Activated CD4-positive, alpha-beta T cell treated with anti-CD3 and anti-CD28 coated beads, Interleukin-2, amount 50 U/mL, for 16 hours (primary cell): ENCODE results near the gene CALCOCO1.
"Not testable (repeated sequence)": the region's sequence is repeated elsewhere in the genome, so short reads cannot be mapped to it uniquely, and the experiment has no call there.

Experiments used
- DNase-seq: peaks from one replicate; pipeline ENCODE4 v3.0.0-alpha.2; 2020

Gene CALCOCO1

DNA sequence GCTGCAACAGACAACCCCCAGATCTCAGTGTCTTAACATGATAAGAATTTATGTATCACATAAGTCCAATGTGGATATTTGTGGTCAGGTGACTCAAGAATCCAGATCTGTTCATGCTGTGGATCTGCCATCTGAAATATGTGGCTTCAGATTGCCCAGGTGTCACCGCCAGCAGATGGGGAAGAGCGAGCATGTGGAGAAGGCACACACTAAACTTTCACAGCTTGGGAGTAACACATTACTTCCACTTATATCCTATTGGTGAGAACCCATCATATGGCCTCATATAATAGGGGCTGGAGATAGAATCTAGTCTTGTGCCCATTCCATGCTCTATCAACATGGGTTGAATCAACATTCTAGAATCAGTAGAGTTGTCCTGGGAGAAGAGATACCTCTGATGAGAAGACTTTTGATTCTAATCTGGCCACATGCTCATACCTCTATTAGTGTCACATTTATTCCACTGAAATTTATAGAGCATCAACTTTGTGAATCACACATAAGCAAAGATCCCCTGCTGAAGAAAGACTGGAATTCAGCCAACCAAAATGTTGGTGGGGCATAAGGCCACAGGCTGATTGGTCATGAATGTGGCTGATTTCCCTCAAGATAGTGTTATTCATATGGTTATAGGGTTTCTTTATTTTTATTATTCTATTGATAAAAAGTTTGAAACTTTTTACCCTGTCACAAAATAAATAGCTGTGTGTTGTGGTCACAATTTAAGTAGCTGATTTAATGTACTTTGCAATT lies 6.0 kb upstream of the CALCOCO1 start:
- DNase-seq, result no peak

DNA sequence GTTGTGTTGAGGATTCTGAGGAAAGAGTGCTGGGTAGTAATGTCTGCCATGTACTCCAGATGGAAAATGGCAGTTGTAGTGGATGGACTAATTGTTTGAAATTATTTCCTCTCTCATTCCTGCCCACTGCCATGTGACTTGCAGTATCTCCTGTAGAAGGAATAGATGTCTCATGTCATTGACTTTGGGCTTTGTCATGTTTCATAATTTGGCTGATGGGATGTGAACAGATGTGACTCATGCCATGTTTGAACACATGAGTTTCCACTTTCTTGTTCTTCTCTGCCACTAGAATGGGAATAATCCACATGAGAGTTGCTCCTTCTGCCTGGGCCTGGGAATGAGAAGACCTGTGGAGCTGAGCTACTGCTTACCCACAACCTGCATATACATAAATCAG lies 2.4 kb upstream of the CALCOCO1 start:
- DNase-seq, result no peak

DNA sequence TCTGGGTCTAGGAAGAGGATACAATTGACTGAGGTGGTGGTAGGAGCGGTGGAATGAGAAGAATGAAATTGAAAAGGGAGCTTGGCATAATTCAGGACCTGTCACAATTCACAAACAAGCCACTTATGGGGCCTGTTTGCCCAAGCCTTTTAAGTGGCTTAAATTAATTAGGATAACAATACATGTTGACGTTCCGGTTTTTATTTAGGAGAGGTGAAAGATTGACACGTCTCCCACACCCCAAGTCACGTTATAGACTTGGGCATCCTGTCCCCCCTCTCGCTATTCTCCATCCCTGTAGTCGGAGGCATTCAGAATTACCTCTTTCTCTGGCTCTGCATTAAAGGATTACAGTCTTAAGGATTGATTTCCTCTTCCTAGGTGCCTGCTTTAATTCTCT lies 954 bp upstream of the CALCOCO1 start:
- no peak for DNase-seq

DNA sequence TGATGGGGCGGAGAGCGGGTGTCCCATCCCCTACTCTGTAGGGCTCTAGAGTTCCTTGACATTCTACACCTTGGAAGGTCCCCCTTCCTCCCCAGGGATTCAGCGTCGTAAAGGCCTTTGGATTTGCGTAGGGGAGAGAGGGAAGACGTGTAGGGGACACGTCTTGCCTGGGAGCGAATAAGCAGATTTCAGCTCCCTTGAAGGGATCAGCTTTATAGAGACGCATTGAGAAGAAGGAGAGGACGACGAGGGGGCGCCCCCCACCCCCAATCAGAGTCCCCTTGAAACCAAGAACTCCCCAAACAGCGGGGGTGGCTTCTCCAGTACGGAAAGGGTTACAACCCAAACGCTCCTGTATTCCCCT lies 324 bp downstream of the CALCOCO1 start:
- DNase-seq, result no peak

DNA sequence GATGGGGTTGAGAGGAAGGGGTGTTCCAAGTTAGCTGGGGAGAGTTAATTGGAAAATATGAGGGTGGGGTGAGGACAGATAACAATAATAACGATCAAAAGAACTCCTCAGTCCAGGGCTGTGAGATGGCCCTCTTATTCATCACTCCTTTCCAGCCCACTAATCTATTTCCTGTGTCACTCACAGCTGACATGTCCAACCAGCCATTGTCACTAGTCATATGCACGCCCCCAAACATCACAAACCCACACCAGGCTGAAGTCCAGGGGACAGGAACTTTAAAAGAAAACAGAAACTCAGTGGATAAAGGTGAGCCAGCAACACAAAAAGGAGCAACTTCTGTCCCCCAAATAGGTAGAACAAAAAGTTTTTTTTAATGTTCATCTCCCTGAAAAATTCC lies 911 bp downstream of the CALCOCO1 start:
- DNase-seq, result no peak

DNA sequence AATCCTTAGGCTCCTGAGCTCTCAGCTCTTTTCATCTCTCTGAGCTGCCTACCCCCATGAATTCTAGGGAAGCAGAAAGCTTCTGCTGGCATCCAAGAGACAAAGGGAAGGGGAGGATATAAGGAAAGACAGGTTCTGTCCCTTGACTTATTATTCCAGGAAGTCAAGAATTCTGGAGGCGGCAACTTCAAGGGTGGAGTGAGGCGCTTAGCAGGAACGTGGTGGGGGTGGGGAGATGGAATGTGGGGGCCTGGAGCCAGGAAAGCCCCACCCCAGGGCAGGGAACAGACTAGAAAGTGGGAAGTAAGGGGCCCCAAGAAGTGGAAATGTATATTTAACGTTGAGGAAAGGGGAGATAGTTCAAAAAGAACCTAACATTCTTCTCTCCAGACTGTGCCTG lies 1.4 kb downstream of the CALCOCO1 start:
- no peak for DNase-seq

DNA sequence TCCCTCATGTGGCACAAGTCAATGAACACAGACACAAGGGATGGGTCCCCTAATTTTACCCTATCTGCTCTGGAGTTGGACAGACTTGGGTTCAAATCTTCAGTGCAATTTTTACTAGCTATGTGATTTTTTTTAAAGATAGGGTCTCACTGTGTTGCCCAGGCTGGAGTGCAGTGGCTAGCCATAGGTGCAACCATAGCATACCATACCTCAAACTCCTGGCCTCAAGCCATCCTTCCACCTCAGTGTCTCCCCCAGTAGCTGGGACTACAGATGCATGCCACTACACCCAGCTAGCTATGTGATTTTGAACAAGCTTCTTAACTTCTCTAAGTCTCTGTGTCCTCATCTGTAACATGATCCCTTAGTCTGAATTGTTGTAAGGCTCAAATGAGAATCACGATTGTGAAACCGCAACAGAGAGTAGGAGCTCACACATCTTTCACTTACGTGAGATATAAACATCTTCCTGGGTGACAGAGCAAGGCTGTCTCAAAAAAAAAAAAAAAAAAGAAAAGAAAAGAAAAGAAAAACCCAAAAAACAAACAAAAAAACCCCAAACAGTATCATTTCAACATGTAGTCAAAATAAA lies 4.7 kb downstream of the CALCOCO1 start:
- DNase-seq, result peak; percentile 5

DNA sequence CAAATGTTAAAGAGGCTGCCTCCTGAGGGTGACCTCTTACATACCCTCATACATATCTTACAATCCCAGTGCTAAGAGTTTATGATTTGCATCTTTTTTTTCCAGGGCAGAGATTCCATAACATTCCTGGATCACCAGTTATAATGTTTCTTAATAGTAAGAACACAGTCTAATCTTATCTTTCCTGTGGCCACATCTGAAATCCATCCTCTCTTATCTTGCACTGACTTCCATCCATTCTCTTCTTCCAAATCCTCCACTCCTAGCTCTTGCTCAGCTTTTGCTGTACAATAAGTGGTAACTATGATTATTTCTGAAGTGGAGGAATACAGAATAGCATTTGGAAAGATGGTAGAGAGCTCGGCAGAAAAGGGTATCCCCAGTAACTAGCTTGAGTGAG lies 6.3 kb downstream of the CALCOCO1 start:
- DNase-seq, result no peak

DNA sequence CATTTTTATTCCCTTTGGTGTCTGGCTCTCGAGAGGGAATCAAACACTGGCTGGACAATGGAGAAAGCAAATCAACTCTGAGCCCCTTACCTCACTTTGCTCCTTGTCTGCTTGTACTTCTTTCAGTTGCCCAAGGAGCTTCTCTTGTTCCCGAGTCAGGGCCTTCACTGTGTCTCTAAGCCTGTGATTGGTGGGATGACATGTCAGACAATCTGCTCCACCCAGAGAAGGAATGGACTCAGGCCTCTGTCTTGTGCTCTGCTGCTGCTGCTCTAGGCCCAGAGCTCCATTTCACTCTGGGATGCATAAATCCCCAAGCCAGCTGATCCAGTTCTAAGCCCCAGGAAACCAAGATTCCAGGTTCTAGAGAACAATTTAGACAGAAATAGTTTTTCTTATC lies 7.6 kb downstream of the CALCOCO1 start:
- no peak for DNase-seq

DNA sequence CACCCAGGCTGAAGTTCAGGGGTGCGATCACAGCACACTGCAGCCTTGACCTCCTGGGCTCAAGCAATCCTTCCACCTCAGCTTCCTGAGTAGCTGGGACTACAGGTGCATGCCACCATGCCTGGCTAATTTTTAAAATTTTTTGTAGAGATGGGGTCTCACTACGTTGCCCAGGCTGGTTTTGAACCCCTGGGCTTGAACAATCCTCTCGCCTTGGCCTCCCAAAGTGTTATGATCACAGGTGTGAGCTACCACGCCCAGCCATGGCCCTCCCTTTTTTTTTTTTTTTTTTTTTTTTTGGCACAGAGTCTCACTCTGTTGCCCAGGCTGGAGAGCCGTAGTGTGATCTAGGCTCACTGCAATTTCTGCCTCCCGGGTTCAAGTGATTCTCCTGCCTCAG lies 8.7 kb downstream of the CALCOCO1 start:
- not testable (repeated sequence) for DNase-seq

DNA sequence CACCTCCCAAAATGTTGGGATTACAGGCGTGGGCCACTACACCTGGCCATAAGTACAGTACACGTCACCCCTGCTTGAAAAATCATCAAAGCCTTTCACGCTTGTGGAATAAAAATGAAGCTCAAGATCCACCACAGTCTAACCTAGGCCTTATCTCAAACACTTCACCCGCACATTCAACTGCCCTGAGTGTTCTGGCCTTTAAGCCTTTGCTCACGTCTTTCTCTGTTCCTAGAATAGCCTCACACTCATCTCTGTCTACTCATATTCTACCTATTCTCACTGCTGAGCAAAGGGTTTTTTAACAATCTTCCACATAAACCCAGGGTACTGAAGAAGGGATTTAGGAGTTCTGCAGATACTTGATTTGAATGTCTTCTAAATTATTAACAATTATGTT lies 9.9 kb downstream of the CALCOCO1 start:
- no peak for DNase-seq

DNA sequence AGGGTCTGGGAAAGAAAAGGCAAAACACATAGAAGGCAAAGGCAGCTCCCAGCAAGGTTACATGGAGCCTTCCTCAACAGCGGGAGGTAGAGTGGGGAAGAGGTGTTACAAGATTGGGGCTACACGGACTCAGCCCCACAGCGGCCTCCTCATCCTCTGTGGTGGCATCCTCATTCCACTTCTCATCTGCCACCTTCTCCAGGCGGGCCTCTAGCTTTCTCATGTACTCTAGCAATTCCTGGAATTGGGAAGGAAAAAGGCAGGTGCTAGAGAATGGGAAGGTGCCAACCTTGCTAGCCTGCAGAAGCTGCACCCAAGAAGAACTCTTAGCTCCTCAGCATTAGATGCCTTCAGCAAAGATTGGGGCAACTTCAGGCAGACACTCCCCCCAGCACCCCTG lies 13.2 kb downstream of the CALCOCO1 start:
- DNase-seq, result no peak

DNA sequence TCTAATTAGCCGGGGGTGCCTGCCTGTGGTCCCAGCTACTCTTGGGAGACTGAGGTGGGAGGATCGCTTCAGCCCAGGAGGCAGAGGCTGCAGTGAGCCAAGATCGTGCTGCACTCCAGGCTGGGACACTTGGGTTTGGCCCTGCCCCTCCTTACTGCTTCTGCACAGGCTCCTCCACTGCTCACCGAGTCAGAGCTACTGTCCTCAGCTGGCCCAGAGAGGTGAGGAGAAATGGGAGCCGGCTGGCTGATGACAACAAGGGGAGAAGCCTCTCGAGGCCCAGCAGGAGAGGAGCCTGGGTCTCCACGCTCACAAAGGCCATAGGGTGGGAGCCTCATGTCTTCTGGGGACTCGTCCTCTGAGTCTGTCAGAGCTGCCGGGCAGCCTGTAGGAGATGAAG lies 13.7 kb downstream of the CALCOCO1 start:
- no peak for DNase-seq

DNA sequence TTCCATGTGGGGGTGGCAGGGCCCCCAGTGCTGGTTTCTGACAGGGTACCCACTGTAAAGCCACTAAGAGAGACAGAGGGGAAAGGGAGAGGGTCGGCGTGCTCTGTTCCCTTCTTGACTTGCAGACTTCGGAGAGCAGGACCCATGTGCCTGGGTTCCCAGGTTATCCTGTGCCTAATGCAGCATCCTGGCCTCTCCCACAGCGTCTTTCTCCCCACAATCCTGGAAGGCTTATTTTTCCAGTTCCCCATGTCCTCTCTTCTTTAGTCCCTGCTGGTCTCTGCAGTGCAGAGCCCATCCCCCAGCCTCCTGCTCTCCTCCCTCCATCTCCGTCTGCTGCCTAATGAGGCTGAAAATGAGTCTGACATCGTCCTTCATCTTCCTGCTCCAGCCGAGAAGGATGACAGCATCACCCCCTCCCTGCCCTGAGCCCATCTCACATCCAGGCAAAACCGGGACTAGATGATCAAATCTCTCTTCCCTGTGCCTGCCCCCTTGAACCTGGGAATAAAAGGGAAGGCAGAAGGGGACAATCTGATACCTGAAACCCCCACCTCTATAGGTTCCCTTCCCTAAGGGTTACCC lies 15.1 kb downstream of the CALCOCO1 start:
- no peak for DNase-seq

DNA sequence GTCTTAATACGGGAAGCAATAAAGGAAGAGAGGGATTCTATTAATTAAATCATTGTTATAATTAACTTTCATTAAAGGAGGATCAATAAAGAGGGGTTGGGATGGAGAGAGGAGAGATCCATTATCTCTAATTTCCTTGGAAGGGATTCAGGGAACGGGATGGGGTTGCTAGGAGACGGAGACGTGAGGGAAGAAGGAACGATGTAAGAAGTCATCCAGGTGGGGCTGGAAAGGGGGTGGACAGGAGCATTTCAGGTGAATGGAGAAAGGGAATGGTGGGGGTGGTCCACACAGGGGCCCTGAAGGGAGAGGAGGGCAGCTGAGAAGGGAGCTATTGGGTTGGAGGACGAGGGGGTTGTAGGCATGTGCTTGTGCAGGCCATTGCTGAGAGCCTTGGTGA lies 17.2 kb downstream of the CALCOCO1 start:
- DNase-seq, result no peak

DNA sequence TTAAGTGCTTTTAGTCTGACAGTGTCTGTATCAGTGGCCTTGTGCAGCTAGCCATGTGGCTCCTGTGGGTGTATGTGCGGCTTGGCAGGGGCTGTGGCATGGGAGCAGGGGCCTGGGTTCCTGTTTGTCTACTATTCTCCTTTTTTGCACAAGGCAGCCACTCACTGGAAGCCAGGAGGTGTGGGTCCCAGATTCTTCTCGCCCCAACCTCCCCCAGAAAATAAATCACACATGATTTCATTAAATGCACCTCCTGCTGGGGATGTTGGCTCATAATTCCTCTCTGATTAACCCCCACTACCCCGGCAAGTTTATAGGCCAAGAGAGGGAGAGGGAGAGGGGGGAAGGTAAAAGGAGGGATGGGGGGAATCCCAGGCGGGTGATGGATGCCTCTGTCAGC lies 17.6 kb downstream of the CALCOCO1 start:
- DNase-seq, result no peak

DNA sequence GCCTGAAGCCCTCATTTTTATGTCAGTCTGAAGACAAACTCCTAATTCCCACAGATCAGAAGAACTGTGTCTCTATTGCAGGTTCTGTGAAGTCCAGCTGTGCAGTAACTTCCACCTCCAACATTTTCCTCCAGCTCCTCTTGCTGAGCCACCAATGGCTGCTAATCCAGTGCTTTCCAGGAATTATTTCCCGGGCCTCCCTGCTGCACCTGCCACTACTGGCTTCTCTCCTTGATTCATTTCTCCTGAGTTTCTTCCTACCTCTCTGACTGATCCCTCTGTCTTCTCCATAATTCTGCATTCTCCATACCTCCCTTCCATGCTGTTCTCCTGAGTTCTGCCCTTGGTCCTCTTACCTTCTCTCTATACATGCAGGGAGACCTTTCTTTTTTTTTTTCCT lies 21.2 kb downstream of the CALCOCO1 start:
- no peak for DNase-seq

DNA sequence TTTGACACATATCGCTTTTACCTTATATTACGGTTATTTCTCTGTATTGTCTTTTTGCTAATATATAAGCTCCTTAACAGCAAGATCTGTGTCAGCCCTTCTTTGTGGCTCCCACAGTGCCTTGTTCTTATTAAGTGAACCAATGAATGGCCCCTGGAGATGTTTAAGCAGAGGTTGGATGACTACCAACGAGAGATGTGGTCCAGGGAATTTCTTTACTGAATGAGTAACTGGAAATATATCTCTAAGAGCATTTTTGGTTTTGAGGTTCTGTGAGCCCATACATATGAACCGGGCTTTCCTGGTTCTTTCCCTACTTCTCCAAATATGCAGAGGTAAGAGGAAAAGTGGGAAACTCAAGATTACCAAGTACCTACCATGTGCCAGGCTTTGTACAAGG lies 23.5 kb downstream of the CALCOCO1 start:
- DNase-seq, result no peak

DNA sequence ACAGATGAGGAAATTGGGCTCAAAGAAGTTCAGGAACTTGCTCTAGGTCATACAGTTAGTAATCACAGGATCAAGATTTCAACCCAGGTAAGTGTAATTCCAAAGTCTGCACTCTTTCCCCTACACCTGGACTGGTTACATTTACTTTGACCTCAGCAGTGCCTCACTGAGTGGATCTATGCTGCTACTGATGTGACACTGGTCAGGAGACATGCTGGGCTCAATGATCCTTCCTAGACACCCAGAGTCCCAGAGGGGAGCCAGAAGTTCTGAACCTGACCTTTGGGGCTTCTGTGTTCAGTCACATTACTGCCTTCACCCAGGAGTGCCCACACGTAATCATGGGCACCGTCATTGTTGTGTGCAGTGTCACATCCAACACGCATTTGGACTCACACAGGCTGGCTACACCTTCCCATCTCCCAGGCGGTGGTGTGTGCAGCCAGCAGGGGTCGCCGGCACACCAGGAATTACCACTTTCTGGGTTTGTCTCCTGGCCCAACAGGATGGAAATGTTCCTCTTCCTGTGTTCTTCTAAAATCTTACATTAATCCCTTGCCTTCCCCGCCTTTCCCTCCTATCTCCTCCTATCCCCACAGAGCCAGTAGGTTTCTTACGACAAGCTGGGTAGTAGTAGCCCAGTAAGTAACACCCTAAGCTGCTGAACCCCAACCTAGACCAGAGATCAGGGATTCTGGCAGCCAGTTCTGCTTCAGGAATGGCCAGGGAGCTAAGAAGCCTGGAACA lies 25.6 kb downstream of the CALCOCO1 start:
- peak; percentile 66 for DNase-seq

DNA sequence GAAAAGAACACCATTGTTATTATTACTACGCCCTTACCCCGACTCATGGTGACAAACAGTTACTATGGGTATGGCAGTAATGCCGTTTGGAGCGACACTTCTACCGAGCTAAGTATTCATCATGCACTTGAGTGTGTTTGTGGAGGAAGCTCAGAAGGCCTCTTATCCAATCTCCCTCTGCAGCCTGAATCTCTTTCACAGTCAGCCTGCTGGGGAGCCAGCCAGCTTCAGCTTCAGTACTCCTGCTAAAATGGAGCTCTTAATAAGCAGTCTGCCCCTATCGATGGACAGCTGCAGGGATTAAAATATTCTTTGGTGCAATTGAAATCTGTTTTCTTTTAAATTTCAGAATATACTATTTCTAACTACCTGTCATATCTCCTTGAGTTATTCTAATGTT lies 26.7 kb downstream of the CALCOCO1 start:
- DNase-seq, result no peak

DNA sequence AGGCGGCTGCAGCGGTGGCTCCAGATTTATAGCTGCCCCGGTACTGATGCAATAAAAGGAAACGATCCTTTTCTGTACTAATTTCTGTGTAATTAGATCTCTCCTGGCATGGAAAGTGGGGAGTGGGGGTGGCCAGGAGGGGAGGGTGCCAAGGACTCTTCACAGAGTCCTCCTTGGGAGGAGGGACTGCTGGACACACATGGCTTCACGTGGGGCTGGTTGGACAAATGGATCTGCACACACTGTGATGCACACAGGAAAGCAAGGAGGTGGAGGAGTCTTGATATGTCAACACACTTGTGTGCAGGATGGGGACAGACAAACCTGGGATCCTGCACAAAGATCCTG lies 27.6 kb downstream of the CALCOCO1 start:
- no peak for DNase-seq

DNA sequence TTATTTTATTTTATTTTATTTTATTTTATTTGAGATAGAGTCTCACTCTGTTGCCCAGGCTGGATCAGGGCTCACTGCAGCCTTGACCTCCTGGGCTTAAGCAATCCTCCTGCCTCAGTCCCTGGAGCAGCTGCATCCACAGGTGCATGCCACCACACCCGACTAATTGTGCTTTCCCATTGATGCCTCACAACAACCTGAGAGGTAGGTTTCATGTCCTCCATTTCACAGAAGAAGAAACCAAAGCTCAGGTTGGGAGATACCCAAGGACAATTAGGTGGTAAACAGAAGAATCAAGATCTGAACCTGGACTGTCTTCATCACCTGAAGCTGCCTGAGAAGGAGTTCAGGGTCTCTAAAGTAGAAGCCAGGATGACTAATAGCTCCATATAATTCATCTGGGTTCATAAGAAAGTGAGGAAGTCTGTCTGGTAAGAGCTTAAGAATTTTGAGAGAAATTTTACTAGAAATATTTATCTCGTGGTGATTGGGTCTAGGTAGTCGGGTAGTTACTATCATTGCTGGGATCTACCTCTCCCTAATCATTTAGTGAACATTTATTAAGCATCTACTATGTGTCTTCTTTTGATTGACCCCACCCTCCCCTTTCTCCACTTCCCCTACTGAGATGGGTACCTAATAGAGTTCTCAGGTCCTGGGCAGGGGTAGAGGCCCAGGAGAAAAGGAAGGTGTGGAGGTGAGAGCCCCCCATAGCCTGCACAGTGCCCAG lies 28.1 kb downstream of the CALCOCO1 start:
- no peak for DNase-seq

DNA sequence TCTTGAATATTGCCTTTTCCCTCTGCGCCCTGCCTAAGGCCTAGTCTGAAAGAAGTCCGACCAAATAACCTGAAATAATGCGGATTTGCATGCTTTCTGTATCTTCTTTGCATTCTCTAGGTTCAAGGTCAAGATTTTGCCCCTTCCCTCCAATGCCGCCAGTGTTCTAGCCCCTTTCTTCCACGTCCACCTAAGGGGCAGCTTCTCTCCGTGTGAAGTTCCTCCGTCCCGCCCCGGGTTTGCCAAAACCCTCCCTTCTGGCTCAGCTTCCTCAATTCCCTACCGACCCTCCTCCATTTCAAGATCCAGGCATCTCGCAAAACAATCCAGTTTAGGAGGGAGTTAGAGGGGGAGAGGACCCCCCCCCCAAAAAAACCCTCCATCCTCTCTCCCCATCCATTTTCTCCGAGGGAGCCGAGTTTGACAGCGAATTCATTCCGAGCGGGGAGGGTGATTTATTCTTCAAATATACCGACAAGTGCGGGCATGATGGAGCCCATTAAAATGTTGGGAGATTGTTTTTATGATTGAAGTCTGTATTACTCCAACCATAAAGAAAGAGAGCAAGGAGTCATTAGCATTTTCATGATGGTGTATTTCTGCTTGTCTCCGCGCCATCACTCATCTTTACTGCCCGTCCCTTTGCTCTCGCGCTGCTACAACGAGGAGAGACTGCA lies 30.5 kb downstream of the CALCOCO1 start:
- no peak for DNase-seq
